HG02885 (cell line): ENCODE data around the gene MINPP1.
"Not testable (repeated sequence)": the region's sequence is repeated elsewhere in the genome, so short reads cannot be mapped to it uniquely, and the experiment has no call there.

Experiments
- ATAC-seq: cut with Tn5 transposase; IDR thresholded peaks from one replicate; pipeline ENCODE4 v1.9.1; 2021; ENCODE audit warnings: mild to moderate bottlenecking; ENCODE audit not compliant: unreplicated experiment, poor library complexity

Gene MINPP1, protein sequence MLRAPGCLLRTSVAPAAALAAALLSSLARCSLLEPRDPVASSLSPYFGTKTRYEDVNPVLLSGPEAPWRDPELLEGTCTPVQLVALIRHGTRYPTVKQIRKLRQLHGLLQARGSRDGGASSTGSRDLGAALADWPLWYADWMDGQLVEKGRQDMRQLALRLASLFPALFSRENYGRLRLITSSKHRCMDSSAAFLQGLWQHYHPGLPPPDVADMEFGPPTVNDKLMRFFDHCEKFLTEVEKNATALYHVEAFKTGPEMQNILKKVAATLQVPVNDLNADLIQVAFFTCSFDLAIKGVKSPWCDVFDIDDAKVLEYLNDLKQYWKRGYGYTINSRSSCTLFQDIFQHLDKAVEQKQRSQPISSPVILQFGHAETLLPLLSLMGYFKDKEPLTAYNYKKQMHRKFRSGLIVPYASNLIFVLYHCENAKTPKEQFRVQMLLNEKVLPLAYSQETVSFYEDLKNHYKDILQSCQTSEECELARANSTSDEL

GRCh38 chr10:87504640-87505365, at the start of gene MINPP1:
Gene MINPP1, plus strand, starts transcription at chr10:87504893. Its CDS starts 23 bp downstream, at chr10:87504916.
- ATAC-seq: peak; percentile 91

DNA sequence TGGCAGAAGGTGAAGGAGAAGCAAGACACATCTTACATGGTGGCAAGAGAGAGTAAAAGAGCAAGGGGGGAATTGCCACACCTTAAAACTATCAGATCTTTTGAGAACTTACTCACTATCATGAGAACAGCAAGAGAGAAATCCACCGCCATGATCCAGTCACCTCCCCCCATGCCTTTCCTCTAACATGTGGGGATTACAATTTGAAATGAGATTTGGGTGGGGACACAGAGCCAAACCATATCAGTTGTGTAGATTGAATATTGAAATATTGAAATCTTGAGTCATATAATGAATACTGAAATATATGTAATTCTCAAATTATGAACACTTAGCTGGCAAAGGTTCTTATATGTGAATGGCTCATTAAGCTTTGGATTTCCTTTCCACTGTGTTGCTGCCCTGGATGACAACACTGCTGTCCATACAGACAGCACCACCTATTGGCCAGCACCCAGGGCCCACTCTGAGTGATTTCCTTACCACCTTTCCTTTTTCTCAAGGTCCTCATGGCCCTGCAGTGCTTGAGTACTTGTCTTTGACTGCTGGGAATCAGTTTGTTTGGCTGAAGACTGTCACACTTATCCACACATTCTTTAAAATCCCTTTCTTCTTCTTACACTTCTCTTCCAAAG, 48.0 kb upstream of the MINPP1 start:
- ATAC-seq: not testable (repeated sequence)

DNA sequence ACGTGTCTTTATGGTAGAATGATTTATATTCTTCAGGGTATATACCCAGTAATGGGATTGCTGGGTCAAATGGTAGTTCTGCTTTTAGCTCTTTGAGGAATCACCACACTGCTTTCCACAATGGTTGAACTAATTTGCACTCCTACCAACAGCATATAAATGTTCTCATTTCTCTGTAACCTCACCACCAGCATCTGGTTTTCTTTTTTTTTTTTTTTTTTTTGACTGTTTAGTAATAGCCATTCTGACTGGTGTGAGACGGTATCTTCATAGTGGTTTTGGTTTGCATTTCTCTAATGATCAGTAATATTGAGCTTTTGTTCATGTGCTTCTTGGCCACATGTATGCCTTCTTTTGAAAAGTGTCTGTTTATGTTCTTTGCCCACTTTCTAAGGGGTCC, 42.9 kb upstream of the MINPP1 start:
- not testable (repeated sequence) for ATAC-seq

DNA sequence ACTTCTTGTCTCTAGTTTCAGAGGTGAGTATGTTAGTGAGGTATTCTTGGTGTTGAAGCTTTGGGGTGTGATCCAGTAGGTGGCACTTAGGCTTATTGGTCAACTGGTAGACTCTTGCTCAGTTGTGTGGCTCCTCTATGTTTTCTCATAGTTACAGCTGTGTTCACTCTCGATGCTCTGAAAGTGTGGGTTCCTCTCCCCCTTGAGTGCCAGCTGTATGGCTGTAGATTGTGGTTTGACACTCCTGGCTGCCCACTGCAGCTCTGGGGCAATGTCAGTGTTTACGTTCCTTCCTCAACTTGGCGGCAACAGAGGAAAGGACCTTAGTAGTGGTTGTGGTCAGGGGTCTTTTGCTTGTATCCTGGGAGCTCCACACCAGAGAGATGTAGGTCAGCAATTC, 37.8 kb upstream of the MINPP1 start:
- ATAC-seq: not testable (repeated sequence)

- ATAC-seq: not testable (repeated sequence)
These were observed 16.0 kb upstream of the MINPP1 start for GRCh38 chr10:87488733-87489132.

DNA sequence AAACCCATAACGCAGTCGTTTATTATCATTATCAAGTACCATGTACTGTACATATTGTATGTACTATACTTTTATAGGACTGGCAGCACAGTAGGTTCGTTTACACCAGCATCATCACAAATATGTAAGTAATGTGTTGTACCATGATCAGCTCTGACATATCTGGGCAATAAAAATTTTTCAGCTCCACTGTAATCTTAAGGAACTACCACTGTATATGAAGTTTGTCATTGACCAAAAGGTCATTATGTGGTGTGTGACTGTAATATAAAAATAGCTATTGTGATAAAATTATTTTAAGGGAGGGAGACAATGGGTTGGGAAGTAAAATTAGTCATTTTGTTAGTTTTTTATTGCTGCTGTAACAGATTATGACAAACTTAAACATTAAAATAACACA, 14.4 kb upstream of the MINPP1 start:
- ATAC-seq: not testable (repeated sequence)

GRCh38 chr10:87492450-87492849, 12.2 kb upstream of the MINPP1 start:
- not testable (repeated sequence) for ATAC-seq

- not testable (repeated sequence) for ATAC-seq
These were observed 9.2 kb upstream of the MINPP1 start for GRCh38 chr10:87495446-87495845.

- ATAC-seq: not testable (repeated sequence)
These were observed 7.3 kb upstream of the MINPP1 start for GRCh38 chr10:87497386-87497785.

GRCh38 chr10:87498106-87498789, 6.4 kb upstream of the MINPP1 start:
- ATAC-seq: not testable (repeated sequence)

DNA sequence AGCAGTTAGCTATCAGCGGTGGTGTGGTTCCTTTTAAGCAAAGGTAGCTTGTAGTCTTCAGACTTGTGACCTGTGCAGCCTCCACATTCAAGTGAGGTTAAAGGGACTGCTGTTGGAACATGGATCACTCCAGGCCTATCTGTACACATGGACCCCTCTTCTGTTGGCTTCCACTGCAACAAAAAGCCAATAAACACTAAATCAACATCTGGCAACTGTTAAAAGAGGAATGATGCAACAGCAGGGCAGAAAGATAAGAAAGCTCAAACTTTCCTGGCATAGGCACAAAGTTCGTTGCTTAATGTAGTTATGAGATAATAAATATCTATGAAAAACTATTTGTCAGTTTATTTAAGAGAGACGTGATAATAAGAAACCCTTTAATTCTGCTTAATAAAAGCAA, 4.0 kb upstream of the MINPP1 start:
- ATAC-seq: no peak

DNA sequence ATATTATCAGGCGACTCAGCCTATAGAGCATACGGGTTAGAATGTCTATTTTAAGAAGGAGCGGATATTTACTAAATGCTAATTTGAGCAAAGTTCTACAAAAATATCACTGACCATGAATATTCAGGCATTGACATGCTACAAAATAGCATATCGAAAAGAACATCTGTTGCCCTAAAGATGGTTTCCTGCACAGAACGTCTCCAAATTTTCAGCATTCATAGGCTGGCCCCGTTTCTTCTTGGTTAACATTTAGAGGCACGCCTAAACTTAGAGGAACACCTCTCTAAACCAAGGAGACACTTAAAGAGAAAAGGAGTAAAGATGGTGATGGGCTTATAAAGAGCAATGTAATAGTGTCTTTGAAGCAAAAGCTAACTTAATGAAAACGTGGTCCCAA, 1.3 kb upstream of the MINPP1 start:
- no peak for ATAC-seq

DNA sequence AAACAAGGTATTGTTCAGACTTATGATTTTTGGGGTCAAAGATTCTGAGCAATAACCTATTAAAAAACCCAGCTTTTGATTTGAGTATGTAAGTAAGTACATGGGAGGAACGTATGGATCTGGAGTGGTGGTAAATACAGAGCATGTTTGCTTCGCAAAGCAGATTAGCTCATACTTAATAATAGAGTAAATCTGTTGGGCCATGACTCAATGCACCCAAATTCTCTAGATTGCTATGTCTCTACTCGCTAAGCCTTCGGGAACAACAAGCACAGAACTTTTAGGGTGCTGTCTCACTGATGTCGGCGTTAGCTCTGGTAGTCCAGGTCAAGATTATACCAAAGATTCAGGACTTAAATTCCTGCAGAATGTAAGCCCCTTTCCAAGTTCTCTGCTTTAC, 807 bp upstream of the MINPP1 start:
- no peak for ATAC-seq

DNA sequence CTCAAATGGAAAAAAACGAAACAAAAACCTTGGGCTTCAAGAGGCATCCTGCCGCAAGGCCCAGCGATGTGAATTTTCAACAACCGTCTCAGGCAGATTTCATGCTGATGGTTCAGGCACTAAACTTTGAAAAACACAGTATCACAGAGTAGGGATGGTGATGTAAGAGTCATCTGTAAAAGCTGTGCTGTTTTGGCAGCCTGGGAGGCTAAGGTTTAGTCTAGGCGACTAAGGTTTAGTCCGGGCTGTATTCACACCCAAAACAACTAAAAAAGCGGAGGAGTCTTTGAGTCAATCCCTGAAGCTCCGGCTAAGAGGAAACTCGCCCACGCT, 420 bp upstream of the MINPP1 start:
- no peak for ATAC-seq

- ATAC-seq: peak; percentile 52
These were observed 846 bp downstream of the MINPP1 start for GRCh38 chr10:87505366-87506111.

DNA sequence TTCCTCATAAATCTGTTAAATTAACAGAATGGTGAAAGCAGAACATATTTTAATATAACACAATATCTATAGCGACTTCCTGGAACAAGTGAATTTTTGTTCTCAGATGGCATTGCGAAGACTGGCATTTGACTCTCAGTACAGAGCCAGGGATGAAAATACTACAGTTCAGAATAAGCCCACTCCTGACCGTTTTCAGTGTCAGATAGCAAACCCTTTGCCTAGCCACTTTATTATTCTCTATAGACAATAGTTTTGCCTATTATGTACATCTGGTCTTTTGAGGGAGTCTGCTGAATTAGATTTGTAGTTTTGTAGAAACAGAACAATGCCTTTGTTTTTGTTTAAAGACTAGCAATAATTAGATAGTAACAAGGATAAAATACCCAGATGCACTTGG, 2.3 kb downstream of the MINPP1 start:
- ATAC-seq: no peak

DNA sequence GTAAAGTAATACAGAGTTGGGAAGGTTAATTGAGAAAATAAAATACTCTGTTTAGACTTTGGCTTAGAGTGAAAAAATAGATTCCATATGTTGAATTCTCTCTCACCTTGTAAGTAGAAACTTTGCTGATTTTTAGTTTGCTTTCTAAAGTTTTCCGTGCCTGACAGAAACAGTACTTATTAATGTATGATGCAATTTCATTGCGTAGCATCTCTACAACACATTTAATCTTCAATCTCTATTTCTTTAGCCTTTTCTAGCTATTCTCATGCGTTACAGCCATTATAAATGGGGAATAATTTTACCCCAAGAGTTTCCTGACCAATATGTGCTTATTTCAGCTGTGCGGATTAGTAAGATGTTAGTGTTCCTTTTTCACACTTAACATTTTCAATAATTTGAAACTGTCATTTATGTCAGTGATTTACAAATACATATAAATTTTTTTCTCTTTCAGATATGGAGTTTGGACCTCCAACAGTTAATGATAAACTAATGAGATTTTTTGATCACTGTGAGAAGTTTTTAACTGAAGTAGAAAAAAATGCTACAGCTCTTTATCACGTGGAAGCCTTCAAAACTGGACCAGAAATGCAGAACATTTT, 3.3 kb downstream of the MINPP1 start:
- no peak for ATAC-seq

DNA sequence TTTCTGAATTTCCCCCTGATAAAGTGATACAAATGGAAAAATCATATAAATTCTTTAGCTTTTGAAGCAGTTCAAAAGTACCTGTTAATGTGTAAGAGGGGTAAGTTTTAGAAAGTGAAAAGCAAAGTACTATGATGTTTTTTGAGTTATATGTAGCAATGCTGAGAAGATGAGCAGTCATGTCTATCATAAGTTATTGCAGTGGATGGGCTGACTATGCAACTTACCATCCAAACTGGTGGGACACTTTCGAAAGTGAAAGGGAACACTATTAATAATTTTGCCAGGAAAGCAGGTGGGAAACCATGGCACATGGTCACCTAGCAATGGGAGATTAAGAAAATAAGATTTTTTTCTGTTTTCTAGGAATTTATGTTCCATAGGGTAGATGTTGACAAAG, 4.1 kb downstream of the MINPP1 start:
- no peak for ATAC-seq

- no peak for ATAC-seq
These were observed 5.3 kb downstream of the MINPP1 start for GRCh38 chr10:87510025-87510424.
